SK-N-SH treated with all-trans-retinoic acid at 6 μM for 48 hours (cell line): ENCODE measurements around the gene DNAH5.

Source experiments
- ATAC-seq: fragments of 200-7000 bp; cut with Tn5 transposase; 3 replicates; pipeline ENCODE4 v1.9.1; 2020; ENCODE audit warnings: mild to moderate bottlenecking, moderate library complexity
- ARNTL ChIP-seq: fragments of 450-650 bp; formaldehyde crosslinking; IDR thresholded peaks from 2 replicates; pipeline ENCODE4 v1.5.0; 2020; ENCODE audit warnings: low read depth, mild to moderate bottlenecking, moderate library complexity, borderline replicate concordance
- BACH2 ChIP-seq: fragments of 250-450 bp; sonication (Bioruptor Pico); IDR thresholded peaks from 2 replicates; pipeline ENCODE4 v1.9.0; 2021; ENCODE audit warnings: mild to moderate bottlenecking, borderline replicate concordance
- CREB5 ChIP-seq: fragments of 250-450 bp; sonication (Bioruptor Pico); IDR thresholded peaks from 2 replicates; pipeline ENCODE4 v1.5.1; 2020; ENCODE audit warnings: low read depth, mild to moderate bottlenecking, moderate library complexity
- GLIS3 ChIP-seq: fragments of 250-450 bp; sonication (Bioruptor Pico); IDR thresholded peaks from 2 replicates; pipeline ENCODE4 v1.5.0; 2020; ENCODE audit warnings: mild to moderate bottlenecking, moderate library complexity
- ISL1 ChIP-seq: fragments of 250-450 bp; sonication (Bioruptor Pico); IDR thresholded peaks from 2 replicates; pipeline ENCODE4 v2.1.2; 2022; ENCODE audit warnings: mild to moderate bottlenecking, moderate library complexity
- OSR1 ChIP-seq: fragments of 250-450 bp; sonication (Bioruptor Pico); IDR thresholded peaks from 2 replicates; pipeline ENCODE4 v1.8.0; 2022; ENCODE audit warnings: moderate library complexity, mild to moderate bottlenecking, inconsistent platforms
- POU6F1 ChIP-seq: fragments of 250-450 bp; sonication (Bioruptor Pico); IDR thresholded peaks from 2 replicates; pipeline ENCODE4 v1.8.0; 2021; ENCODE audit warnings: low read depth, mild to moderate bottlenecking, moderate library complexity, borderline replicate concordance
- SNAI2 ChIP-seq: fragments of 250-450 bp; sonication (Bioruptor Pico); IDR thresholded peaks from 2 replicates; pipeline ENCODE4 v1.5.0; 2020; ENCODE audit warnings: mild to moderate bottlenecking, moderate library complexity
- TCF4 ChIP-seq: fragments of 250-450 bp; sonication (Bioruptor Pico); IDR thresholded peaks from 2 replicates; pipeline ENCODE4 v1.8.0; 2021; ENCODE audit warnings: mild to moderate bottlenecking, moderate library complexity, borderline replicate concordance
- TOX ChIP-seq: fragments of 250-450 bp; sonication (Bioruptor Pico); IDR thresholded peaks from 2 replicates; pipeline ENCODE4 v1.8.0; 2021; ENCODE audit warnings: mild to moderate bottlenecking, moderate library complexity, borderline replicate concordance
- ZC3H10 ChIP-seq: fragments of 250-450 bp; sonication (Bioruptor Pico); IDR thresholded peaks from 2 replicates; pipeline ENCODE4 v1.5.1; 2021; ENCODE audit warnings: mild to moderate bottlenecking, moderate library complexity
- ZFP3 ChIP-seq: fragments of 250-450 bp; sonication (Bioruptor Pico); IDR thresholded peaks from 2 replicates; pipeline ENCODE4 v1.5.0; 2020; ENCODE audit warnings: mild to moderate bottlenecking, moderate library complexity
- ZFP30 ChIP-seq: fragments of 450-650 bp; formaldehyde crosslinking; IDR thresholded peaks from 2 replicates; pipeline ENCODE4 v1.5.0; 2022; ENCODE audit warnings: mild to moderate bottlenecking, moderate library complexity
- ZNF565 ChIP-seq: fragments of 450-650 bp; formaldehyde crosslinking; conservative IDR thresholded peaks from 2 replicates; pipeline ENCODE4 v1.5.0; 2020; ENCODE audit warnings: low read depth, mild to moderate bottlenecking, moderate library complexity
- ZNF70 ChIP-seq: fragments of 450-650 bp; formaldehyde crosslinking; IDR thresholded peaks from 2 replicates; pipeline ENCODE4 v1.5.0; 2020; ENCODE audit warnings: mild to moderate bottlenecking, moderate library complexity
- ZNF8 ChIP-seq: fragments of 450-650 bp; formaldehyde crosslinking; IDR thresholded peaks from 2 replicates; pipeline ENCODE4 v1.5.0; 2020; ENCODE audit warnings: mild to moderate bottlenecking, moderate library complexity
- TF ChIP-seq, protein P1 (sequence below): fragments of 250-450 bp; sonication (Bioruptor Pico); IDR thresholded peaks from 2 replicates; pipeline ENCODE4 v1.5.0; 2020; ENCODE audit warnings: mild to moderate bottlenecking, moderate library complexity
- TF ChIP-seq, protein P2 (sequence below): fragments of 250-450 bp; sonication (Bioruptor Pico); IDR thresholded peaks from 2 replicates; pipeline ENCODE4 v1.5.1; 2021; ENCODE audit warnings: mild to moderate bottlenecking, moderate library complexity

Gene DNAH5

GRCh38 chr5:13746026-13746425 is 198.5 kb downstream of the DNAH5 start:
- no peak for TF ChIP-seq OSR1
- no peak for TF ChIP-seq ZFP30 (CRISPR knock-in tag)
- no peak for TF ChIP-seq ZC3H10 (CRISPR knock-in tag)
- TF ChIP-seq ZNF70 (CRISPR knock-in tag) = no peak
- no peak for TF ChIP-seq ARNTL (CRISPR knock-in tag)
- TF ChIP-seq TOX (CRISPR knock-in tag) = no peak
- TF ChIP-seq TCF4 (CRISPR knock-in tag) = no peak
- TF ChIP-seq ISL1 (CRISPR knock-in tag) = no peak
- no peak for ATAC-seq

- no peak for TF ChIP-seq POU6F1 (CRISPR knock-in tag)
- TF ChIP-seq ZFP3 = no peak
- TF ChIP-seq, protein P1, sequence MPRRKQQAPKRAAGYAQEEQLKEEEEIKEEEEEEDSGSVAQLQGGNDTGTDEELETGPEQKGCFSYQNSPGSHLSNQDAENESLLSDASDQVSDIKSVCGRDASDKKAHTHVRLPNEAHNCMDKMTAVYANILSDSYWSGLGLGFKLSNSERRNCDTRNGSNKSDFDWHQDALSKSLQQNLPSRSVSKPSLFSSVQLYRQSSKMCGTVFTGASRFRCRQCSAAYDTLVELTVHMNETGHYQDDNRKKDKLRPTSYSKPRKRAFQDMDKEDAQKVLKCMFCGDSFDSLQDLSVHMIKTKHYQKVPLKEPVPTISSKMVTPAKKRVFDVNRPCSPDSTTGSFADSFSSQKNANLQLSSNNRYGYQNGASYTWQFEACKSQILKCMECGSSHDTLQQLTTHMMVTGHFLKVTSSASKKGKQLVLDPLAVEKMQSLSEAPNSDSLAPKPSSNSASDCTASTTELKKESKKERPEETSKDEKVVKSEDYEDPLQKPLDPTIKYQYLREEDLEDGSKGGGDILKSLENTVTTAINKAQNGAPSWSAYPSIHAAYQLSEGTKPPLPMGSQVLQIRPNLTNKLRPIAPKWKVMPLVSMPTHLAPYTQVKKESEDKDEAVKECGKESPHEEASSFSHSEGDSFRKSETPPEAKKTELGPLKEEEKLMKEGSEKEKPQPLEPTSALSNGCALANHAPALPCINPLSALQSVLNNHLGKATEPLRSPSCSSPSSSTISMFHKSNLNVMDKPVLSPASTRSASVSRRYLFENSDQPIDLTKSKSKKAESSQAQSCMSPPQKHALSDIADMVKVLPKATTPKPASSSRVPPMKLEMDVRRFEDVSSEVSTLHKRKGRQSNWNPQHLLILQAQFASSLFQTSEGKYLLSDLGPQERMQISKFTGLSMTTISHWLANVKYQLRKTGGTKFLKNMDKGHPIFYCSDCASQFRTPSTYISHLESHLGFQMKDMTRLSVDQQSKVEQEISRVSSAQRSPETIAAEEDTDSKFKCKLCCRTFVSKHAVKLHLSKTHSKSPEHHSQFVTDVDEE = no peak
- TF ChIP-seq, protein P2, sequence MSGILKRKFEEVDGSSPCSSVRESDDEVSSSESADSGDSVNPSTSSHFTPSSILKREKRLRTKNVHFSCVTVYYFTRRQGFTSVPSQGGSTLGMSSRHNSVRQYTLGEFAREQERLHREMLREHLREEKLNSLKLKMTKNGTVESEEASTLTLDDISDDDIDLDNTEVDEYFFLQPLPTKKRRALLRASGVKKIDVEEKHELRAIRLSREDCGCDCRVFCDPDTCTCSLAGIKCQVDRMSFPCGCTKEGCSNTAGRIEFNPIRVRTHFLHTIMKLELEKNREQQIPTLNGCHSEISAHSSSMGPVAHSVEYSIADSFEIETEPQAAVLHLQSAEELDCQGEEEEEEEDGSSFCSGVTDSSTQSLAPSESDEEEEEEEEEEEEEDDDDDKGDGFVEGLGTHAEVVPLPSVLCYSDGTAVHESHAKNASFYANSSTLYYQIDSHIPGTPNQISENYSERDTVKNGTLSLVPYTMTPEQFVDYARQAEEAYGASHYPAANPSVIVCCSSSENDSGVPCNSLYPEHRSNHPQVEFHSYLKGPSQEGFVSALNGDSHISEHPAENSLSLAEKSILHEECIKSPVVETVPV = no peak
- no peak for TF ChIP-seq CREB5
- TF ChIP-seq ISL1 (CRISPR knock-in tag) = no peak
- no peak for ATAC-seq
Observed at GRCh38 chr5:13745508-13745907, 199.0 kb downstream of the DNAH5 start.

DNA sequence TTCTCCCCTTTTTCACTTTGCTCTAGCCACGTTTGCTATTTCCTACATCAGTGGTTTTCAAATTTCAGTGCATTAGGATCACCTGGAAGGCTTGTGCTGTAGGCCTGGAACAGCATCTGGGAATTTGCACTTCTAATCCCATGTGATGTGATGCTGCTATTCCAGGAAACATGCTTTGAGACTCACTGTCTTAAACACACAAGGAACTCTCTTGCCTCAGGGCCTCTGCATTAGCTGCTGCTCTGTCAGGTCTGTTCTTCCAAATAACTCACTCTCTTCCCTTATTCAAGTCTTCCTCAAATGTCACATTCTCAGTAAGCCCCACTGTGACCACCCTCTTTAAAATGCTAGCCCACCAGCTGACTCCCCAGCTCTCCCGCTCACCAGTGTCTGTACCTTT is 204.0 kb downstream of the DNAH5 start:
- no peak for ATAC-seq
- no peak for TF ChIP-seq SNAI2 (CRISPR knock-in tag)
- no peak for TF ChIP-seq ZNF8
- no peak for TF ChIP-seq CREB5
- no peak for TF ChIP-seq ZFP30 (CRISPR knock-in tag)
- TF ChIP-seq ZFP3 = no peak
- no peak for TF ChIP-seq ZNF70 (CRISPR knock-in tag)
- TF ChIP-seq, protein P2 = no peak

DNA sequence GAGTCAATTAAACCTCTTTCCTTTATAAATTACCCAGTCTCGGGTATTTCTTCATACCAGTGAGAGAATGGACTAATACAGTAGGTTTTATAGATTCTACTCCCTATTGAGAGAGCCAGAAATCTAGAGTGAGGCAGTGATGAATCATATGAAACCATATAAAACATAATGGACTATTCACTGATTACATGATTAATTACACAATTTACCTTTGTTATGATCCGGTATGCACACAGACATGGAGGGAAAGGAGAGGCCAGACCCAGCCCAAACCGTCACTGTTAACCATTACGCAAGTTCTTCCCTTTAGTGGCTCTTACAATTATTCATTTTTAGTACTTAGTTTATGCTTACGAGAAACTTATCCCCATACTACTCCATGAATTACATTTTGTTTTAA is 205.0 kb downstream of the DNAH5 start:
- no peak for ATAC-seq

GRCh38 chr5:13735691-13736090 is 208.8 kb downstream of the DNAH5 start:
- no peak for ATAC-seq
- TF ChIP-seq OSR1 (no peak), ZNF8 (no peak), SNAI2 (CRISPR knock-in tag) (no peak), TOX (CRISPR knock-in tag) (no peak), POU6F1 (CRISPR knock-in tag) (no peak), GLIS3 (no peak), ZNF565 (CRISPR knock-in tag) (no peak)
- TF ChIP-seq, protein P1 = no peak

More for the DNA sequence above, 205.0 kb downstream of the DNAH5 start:
- TF ChIP-seq ZNF565 (CRISPR knock-in tag) (no peak), ARNTL (CRISPR knock-in tag) (no peak), BACH2 (CRISPR knock-in tag) (no peak)
